OCI-LY7 (cell line): ENCODE data around the gene CPT1A.

Experiments used
- EZH2phosphoT487 ChIP-seq: fragments of 200-600 bp; sonication (generic); IDR thresholded peaks from 2 replicates; pipeline ENCODE4 v1.6.1; 2018; ENCODE audit warnings: low read depth, borderline replicate concordance, mild to moderate bottlenecking, mixed run types, antibody characterized with exemption, low read length, moderate library complexity, mixed read lengths
- TF ChIP-seq, protein P1 (sequence below): fragments of 200-600 bp; sonication (generic); conservative IDR thresholded peaks from 2 replicates; pipeline ENCODE4 v1.5.1; 2014; ENCODE audit warnings: mild to moderate bottlenecking, antibody characterized with exemption, low read length, moderate library complexity, mixed read lengths

GRCh38 chr11:68766786-68767185, 74.9 kb downstream of the CPT1A start:
- TF ChIP-seq, protein P1, sequence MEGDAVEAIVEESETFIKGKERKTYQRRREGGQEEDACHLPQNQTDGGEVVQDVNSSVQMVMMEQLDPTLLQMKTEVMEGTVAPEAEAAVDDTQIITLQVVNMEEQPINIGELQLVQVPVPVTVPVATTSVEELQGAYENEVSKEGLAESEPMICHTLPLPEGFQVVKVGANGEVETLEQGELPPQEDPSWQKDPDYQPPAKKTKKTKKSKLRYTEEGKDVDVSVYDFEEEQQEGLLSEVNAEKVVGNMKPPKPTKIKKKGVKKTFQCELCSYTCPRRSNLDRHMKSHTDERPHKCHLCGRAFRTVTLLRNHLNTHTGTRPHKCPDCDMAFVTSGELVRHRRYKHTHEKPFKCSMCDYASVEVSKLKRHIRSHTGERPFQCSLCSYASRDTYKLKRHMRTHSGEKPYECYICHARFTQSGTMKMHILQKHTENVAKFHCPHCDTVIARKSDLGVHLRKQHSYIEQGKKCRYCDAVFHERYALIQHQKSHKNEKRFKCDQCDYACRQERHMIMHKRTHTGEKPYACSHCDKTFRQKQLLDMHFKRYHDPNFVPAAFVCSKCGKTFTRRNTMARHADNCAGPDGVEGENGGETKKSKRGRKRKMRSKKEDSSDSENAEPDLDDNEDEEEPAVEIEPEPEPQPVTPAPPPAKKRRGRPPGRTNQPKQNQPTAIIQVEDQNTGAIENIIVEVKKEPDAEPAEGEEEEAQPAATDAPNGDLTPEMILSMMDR, result no peak
- TF ChIP-seq EZH2phosphoT487, result no peak
